ENCODE data around the gene EHD2.

Gene EHD2

GRCh38 chr19:47755065-47755761, 42.0 kb downstream of the EHD2 start:
- no peaks in the 10 kb centered on the region for H3K27me3 ChIP-seq (ENCODE audit: insufficient read depth, low read length, poor library complexity)
- peaks cover 77% of the 10 kb centered on the region for H3K36me3 ChIP-seq (ENCODE audit: insufficient read depth, low read length)
- H3K79me2 ChIP-seq (ENCODE audit: insufficient read depth, low read length): no peaks in the 10 kb centered on the region; the same call in 1 of the 2 replicates
- H3K4me3 ChIP-seq (ENCODE audit: low read depth in 1 of 2, low read length in 2 of 2): no peak overlapping the region
- no peak overlapping the region for H3K27ac ChIP-seq (ENCODE audit: low read length)
- no peak overlapping the region for H3K4me2 ChIP-seq (ENCODE audit: insufficient read depth, low read length)
- peaks cover 55% of the 10 kb centered on the region for H4K20me1 ChIP-seq (ENCODE audit: insufficient read depth, low read length)
- H3K4me1 ChIP-seq (ENCODE audit: insufficient read depth, low read length): no peaks in the 10 kb centered on the region
- no peak overlapping the region for H2AFZ ChIP-seq (ENCODE audit: low read depth, low read length)
- no peak for ATAC-seq (ENCODE audit: insufficient read depth, low read depth)
- DNase-seq: no peak
- H3K9me3 ChIP-seq (ENCODE audit: insufficient read depth, low read length, severe bottlenecking): no peaks in the 10 kb centered on the region
- TF ChIP-seq CTCF (IDR thresholded peaks at IDR 0.05; ENCODE audit: borderline replicate concordance, extremely low read depth, low read length, poor library complexity, severe bottlenecking): no peak
- TF ChIP-seq EZH2 (IDR thresholded peaks at IDR 0.05; ENCODE audit: borderline replicate concordance, low read depth, low read length, severe bottlenecking): no peak
- H3K9ac ChIP-seq (ENCODE audit: low read depth, low read length): no peak overlapping the region

- no peak overlapping the region for H3K27ac ChIP-seq (ENCODE audit: low read length)
- H3K27me3 ChIP-seq (ENCODE audit: insufficient read depth, low read length, poor library complexity): no peaks in the 10 kb centered on the region
- DNase-seq (no peak), ATAC-seq (ENCODE audit: insufficient read depth, low read depth) (no peak)
- H4K20me1 ChIP-seq (ENCODE audit: insufficient read depth, low read length): peaks cover 47% of the 10 kb centered on the region
- H3K4me3 ChIP-seq (ENCODE audit: low read depth in 1 of 2, low read length in 2 of 2): no peak overlapping the region
- no peak overlapping the region for H2AFZ ChIP-seq (ENCODE audit: low read depth, low read length)
- H3K36me3 ChIP-seq (ENCODE audit: insufficient read depth, low read length): peaks cover 69% of the 10 kb centered on the region
- H3K9me3 ChIP-seq (ENCODE audit: insufficient read depth, low read length, severe bottlenecking): no peaks in the 10 kb centered on the region
- H3K79me2 ChIP-seq (ENCODE audit: insufficient read depth, low read length): no peaks in the 10 kb centered on the region
- H3K9ac ChIP-seq (ENCODE audit: low read depth, low read length): no peak overlapping the region
- no peaks in the 10 kb centered on the region for H3K4me1 ChIP-seq (ENCODE audit: insufficient read depth, low read length)
- no peak overlapping the region for H3K4me2 ChIP-seq (ENCODE audit: insufficient read depth, low read length)
- TF ChIP-seq CTCF (IDR thresholded peaks at IDR 0.05; ENCODE audit: borderline replicate concordance, extremely low read depth, low read length, poor library complexity, severe bottlenecking) (no peak), EZH2 (IDR thresholded peaks at IDR 0.05; ENCODE audit: borderline replicate concordance, low read depth, low read length, severe bottlenecking) (no peak)
Measured at GRCh38 chr19:47755762-47756626, 42.8 kb downstream of the EHD2 start.

- Histone ChIP-seq H3K27ac (ENCODE audit: low read length) (no peak overlapping the region), H3K4me2 (ENCODE audit: insufficient read depth, low read length) (no peak overlapping the region), H3K9ac (ENCODE audit: low read depth, low read length) (no peak overlapping the region), H3K36me3 (ENCODE audit: insufficient read depth, low read length) (peaks cover 63% of the 10 kb centered on the region), H3K79me2 (ENCODE audit: insufficient read depth, low read length) (no peaks in the 10 kb centered on the region), H2AFZ (ENCODE audit: low read depth, low read length) (no peak overlapping the region), H3K9me3 (ENCODE audit: insufficient read depth, low read length, severe bottlenecking) (no peaks in the 10 kb centered on the region), H3K27me3 (ENCODE audit: insufficient read depth, low read length, poor library complexity) (no peaks in the 10 kb centered on the region), H4K20me1 (ENCODE audit: insufficient read depth, low read length) (peaks cover 41% of the 10 kb centered on the region), H3K4me1 (ENCODE audit: insufficient read depth, low read length) (no peaks in the 10 kb centered on the region), H3K4me3 (ENCODE audit: low read depth in 1 of 2, low read length in 2 of 2) (no peak overlapping the region)
- TF ChIP-seq EZH2 (IDR thresholded peaks at IDR 0.05; ENCODE audit: borderline replicate concordance, low read depth, low read length, severe bottlenecking) (no peak), CTCF (IDR thresholded peaks at IDR 0.05; ENCODE audit: borderline replicate concordance, extremely low read depth, low read length, poor library complexity, severe bottlenecking) (no peak)
- no peak for DNase-seq
- ATAC-seq (ENCODE audit: insufficient read depth, low read depth): no peak
Measured at GRCh38 chr19:47756627-47756929, 43.4 kb downstream of the EHD2 start.

Measured in DND-41 (cell line).